Large intestine (tissue), 3 donors: ENCODE results near the gene ATP9A. TPM values are rescaled to one million over a fixed set of nuclear protein-coding genes. Genes with fewer than 3 reads are reported as not detected.

Experiments used
- DNase-seq, 2 donors: peaks; one replicate each; pipeline versions ENCODE4 v3.0.0 to v3.0.0-alpha.2; 2013
- H3K27ac ChIP-seq: one replicate; pipeline ENCODE4 v1.5.1; 2013; ENCODE audit warnings: low read length
- H3K27me3 ChIP-seq: 2 replicates; pipeline ENCODE4 v1.6.1; 2013; ENCODE audit warnings: low read length; ENCODE audit not compliant: control insufficient read depth, insufficient read depth
- H3K36me3 ChIP-seq: 2 replicates; pipeline ENCODE4 v1.6.1; 2013; ENCODE audit warnings: low read length; ENCODE audit not compliant: control insufficient read depth, insufficient read depth
- H3K4me1 ChIP-seq: one replicate; pipeline ENCODE4 v1.6.1; 2013; ENCODE audit warnings: low read length; ENCODE audit not compliant: control insufficient read depth, insufficient read depth
- H3K4me3 ChIP-seq: one replicate; pipeline ENCODE4 v1.5.1; 2013; ENCODE audit warnings: low read length
- H3K9me3 ChIP-seq: one replicate; pipeline ENCODE4 v1.6.1; 2013; ENCODE audit warnings: mild to moderate bottlenecking, low read depth, low read length, moderate library complexity; ENCODE audit not compliant: control insufficient read depth
- WGBS: methylation state at CpG from one replicate; pipeline ENCODE4 v1.1.5; 2013; ENCODE audit warnings: low lambda C conversion rate; ENCODE audit not compliant: insufficient coverage; 5-methylcytosine and 5-hydroxymethylcytosine counted together
- polyA plus RNA-seq: library from polyadenylated mRNA; unstranded; fragments of 120-200 nt; gene quantifications from one replicate; pipeline ENCODE4 v1.2.1, GENCODE V29; 2013

The ATP9A gene
- polyA plus RNA-seq, 1 donor, result 46.3 TPM

DNA sequence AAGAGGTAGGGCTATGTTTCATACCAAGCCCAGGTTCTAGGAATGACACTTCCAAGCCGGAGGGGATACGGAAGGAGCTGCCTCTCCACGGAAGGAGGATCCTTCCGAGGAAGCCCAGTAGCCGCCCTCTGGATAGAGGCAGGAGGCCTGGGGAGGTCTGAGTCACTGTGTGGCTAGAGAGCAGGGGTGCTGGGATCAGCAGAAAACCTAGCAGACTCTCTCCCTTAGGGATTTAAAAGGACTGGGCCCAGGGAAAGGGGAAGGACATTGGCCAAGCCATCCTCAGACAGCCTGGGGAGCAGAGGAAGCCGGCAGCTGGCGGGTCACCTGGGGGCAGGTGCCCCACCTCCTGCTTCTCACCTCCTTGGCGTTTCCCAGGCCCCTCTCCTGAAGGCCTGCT lies 189.1 kb downstream of the ATP9A start:
- 67% methylated on average over 1 of the region's 8 CpGs for WGBS
- Histone ChIP-seq H3K36me3 (no peaks in the 10 kb centered on the region), H3K4me3 (no peak overlapping the region), H3K27ac (no peak overlapping the region), H3K9me3 (no peaks in the 10 kb centered on the region), H3K4me1 (no peaks in the 10 kb centered on the region), H3K27me3 (no peaks in the 10 kb centered on the region)
- no peak for DNase-seq

DNA sequence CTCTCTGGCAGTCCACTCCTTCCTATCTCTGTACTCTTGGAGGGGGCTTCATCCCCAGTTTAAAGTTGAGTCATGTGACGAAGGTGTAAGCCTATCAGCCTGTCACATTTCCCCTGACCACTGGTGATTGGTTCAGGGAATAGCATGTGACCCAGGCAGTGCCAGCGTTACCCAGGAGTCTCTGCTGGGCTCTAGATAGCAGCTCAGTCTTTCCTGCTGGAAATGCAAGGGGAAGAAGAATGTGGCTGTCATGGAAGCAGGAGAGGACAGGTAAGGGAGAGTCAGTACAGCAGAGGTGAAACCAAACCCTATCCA lies 190.1 kb downstream of the ATP9A start:
- Histone ChIP-seq H3K27ac (no peak overlapping the region), H3K9me3 (no peaks in the 10 kb centered on the region), H3K4me3 (no peak overlapping the region), H3K36me3 (no peaks in the 10 kb centered on the region), H3K27me3 (no peaks in the 10 kb centered on the region), H3K4me1 (no peaks in the 10 kb centered on the region)
- DNase-seq, result no peak
- no CpG with 5 or more reads among the region's 2 CpGs for WGBS

DNA sequence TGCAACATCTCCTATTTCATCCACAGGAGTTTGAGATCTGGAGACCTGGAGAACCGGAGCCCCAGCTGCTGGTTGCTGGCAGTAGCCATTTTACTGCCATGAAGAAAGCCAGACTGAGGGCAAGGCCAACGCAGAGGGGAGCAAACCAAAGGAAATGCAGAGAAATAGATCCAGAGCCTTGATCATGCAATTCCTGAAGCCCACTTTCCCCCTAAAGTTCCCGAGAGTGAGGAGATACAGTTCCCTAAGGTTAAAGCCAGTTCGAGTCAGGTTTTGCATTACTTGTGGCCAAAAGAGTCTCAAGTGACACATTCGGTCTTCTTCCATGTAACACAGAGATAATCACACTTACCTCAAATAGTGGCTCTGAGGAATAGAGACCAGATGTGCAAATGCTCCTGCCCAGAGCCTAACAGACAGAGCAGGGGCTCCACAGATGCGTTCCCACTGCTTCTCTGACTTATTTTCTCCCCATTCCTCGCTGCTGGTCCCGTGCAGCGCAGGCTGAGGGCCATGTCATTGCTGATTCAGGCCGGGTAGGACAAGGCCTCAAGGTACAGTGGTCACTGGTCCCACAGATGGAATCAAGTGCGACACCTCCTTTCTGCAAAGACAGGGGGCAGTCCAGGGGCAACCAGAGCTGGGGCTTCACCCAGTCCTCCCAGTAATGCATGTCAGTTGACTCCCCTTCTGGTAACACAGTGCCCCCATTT lies 190.6 kb downstream of the ATP9A start:
- DNase-seq, result no peak
- no peaks in the 10 kb centered on the region for H3K36me3 ChIP-seq
- 95% methylated on average over 4 of the region's 11 CpGs for WGBS
- no peaks in the 10 kb centered on the region for H3K27me3 ChIP-seq
- no peak overlapping the region for H3K27ac ChIP-seq
- no peak overlapping the region for H3K4me3 ChIP-seq
- H3K9me3 ChIP-seq, result no peaks in the 10 kb centered on the region
- no peaks in the 10 kb centered on the region for H3K4me1 ChIP-seq

DNA sequence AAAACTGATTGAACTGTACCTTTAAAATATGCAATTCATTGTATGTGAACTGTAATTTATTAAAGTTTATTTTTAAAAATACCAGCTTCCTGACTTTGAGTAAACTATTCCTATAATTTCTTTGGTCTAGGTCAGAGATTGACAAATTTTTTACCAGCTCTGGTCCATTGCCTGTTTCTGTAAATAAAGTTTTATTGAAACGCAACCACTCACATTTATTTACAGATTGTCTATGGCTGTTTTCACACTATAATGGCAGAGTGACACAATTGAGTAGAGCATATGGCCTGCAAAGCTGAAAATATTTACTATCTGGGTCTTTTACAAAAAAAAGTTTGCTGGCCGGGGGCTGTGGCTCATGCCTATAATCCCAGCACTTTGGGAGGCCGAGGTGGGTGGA lies 192.7 kb downstream of the ATP9A start:
- Histone ChIP-seq H3K27ac (no peak overlapping the region), H3K9me3 (no peaks in the 10 kb centered on the region), H3K36me3 (no peaks in the 10 kb centered on the region), H3K4me3 (no peak overlapping the region), H3K27me3 (peaks cover 3% of the 10 kb centered on the region), H3K4me1 (no peaks in the 10 kb centered on the region)
- WGBS, result no CpG with 5 or more reads among the region's 3 CpGs
- DNase-seq, result no peak

DNA sequence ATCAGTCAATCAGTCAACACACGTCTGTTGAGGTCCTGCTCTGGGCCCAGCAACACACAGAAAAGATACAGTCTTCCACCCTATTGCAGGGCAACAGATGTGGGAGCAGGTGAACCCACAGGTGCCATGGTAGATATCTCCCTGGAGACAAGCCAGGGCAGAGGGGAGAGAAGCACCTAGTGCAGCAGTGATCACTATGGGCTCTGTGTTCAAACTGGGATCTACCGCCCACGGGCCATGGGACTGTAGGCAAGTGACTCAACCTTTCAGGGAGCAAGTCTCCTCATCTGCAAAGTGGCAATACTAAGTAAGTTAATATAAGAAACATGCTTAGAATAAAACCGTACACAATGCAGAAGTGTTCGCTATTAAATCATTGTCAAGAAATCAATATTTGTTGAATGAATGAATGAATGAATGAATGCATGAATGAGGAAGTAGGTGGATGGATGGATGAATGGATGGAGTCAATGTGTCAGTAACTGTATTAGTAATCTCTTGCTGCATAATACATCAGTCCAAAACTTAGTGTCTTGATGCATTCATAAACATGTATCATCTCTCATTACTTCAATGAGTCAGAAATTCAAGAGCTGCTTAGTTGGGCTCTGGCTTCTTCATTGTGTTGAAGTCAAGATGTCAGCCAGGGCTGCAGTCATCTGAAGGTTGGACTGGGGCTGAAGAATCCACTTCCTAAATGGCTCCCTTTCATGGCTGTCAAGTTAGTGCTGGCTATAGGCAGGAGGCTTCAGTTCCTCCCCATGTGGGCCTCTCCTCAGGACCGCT lies 193.7 kb downstream of the ATP9A start:
- no peak overlapping the region for H3K4me3 ChIP-seq
- no peaks in the 10 kb centered on the region for H3K4me1 ChIP-seq
- H3K9me3 ChIP-seq, result no peaks in the 10 kb centered on the region
- no peak for DNase-seq
- no peak overlapping the region for H3K27ac ChIP-seq
- no peaks in the 10 kb centered on the region for H3K36me3 ChIP-seq
- H3K27me3 ChIP-seq, result peaks cover 3% of the 10 kb centered on the region
- 83% methylated on average over 1 of the region's 6 CpGs for WGBS

DNA sequence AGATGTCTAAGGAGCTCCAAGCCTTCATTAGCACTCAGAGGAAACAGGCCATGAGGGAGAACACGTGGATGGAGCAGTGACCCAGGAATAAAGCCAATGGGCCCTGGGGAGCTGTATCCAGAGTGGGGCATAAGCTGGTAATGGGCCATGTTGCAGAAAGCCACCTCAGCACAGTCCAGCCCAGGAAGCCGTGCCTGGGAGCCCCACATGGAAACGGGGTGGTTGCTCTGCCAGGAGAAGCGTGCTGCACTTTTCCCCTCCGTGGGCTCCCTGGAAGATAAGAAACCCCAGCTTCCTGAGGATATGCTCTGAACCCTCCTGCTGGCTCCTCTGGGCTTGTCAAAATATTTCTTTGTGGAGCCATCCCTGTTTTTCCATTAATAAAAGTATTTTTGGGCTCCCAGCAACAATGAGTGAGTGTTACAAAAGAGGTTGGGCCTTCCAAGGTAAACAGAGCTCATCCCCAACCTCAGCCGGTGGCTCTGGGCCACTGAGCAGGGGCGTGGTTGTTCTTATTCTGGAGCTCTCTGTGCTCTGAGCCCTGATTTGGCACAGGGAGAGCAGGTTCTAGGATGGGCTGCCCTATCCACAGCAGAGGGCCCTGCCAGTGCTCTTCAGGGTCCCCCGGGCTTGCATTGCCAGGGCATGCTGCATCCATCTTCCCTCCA lies 194.5 kb downstream of the ATP9A start:
- H3K27ac ChIP-seq, result no peak overlapping the region
- peaks cover 3% of the 10 kb centered on the region for H3K27me3 ChIP-seq
- no peak overlapping the region for H3K4me3 ChIP-seq
- no peaks in the 10 kb centered on the region for H3K36me3 ChIP-seq
- WGBS, result no CpG with 5 or more reads among the region's 8 CpGs
- H3K9me3 ChIP-seq, result no peaks in the 10 kb centered on the region
- no peak for DNase-seq
- H3K4me1 ChIP-seq, result no peaks in the 10 kb centered on the region

DNA sequence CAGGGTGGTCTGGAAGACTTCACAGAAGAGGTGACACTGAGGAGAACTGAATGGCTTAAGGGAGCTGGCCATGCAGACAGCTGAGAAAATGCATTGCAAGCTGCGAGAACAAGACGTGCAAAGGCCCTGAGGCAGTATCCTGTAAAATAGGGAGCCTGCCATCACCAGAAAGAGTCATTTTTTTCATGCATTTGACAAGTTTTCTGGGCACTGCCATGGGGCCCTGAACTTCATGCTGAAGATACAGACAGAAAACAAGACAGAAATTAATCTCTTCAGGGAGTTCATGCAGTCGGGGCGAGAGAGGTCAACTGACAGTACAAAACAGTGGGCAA lies 196.8 kb downstream of the ATP9A start:
- H3K27me3 ChIP-seq, result peaks cover 3% of the 10 kb centered on the region
- H3K27ac ChIP-seq, result no peak overlapping the region
- no peaks in the 10 kb centered on the region for H3K4me1 ChIP-seq
- peaks cover 4% of the 10 kb centered on the region for H3K9me3 ChIP-seq
- H3K36me3 ChIP-seq, result no peaks in the 10 kb centered on the region
- 100% methylated on average over 2 of the region's 4 CpGs for WGBS
- H3K4me3 ChIP-seq, result no peak overlapping the region
- DNase-seq, result no peak

DNA sequence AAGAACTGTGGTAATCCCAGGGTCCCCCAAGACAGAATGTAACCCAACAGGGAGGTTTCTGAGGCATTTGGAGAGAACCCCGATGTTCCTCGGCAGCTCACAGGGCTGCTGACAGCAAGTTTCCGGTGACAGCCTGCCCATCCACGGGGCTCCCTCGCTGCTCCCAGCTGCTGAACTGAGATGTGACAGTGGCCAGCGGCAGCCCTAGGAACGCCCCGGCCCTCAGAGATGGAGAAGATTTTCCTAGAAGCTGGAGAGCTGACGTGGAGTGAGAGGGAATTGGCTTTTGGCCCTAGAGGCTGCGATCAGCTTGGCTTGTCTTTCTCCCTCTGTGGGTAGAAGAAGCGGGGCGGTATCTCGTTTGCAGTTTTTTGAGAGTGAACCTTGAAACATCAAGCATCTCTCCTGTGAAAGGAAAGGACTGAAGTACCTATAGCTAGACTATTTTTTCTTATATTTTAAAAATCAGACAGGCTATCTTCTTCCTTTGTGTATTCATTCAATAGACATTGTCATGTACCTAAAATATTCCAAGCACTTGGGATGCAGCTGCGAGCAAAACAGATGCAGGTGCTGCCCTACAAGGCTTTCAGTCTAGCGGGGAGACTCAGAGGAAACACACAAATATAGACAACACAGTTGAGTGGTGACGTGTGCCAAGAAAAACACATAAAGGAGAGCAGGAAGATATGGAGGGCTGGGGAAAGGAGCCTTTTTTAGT lies 197.3 kb downstream of the ATP9A start:
- Histone ChIP-seq H3K27ac (no peak overlapping the region), H3K9me3 (peaks cover 4% of the 10 kb centered on the region), H3K4me3 (no peak overlapping the region), H3K36me3 (no peaks in the 10 kb centered on the region), H3K27me3 (peaks cover 3% of the 10 kb centered on the region), H3K4me1 (no peaks in the 10 kb centered on the region)
- DNase-seq, result no peak
- no CpG with 5 or more reads among the region's 16 CpGs for WGBS

DNA sequence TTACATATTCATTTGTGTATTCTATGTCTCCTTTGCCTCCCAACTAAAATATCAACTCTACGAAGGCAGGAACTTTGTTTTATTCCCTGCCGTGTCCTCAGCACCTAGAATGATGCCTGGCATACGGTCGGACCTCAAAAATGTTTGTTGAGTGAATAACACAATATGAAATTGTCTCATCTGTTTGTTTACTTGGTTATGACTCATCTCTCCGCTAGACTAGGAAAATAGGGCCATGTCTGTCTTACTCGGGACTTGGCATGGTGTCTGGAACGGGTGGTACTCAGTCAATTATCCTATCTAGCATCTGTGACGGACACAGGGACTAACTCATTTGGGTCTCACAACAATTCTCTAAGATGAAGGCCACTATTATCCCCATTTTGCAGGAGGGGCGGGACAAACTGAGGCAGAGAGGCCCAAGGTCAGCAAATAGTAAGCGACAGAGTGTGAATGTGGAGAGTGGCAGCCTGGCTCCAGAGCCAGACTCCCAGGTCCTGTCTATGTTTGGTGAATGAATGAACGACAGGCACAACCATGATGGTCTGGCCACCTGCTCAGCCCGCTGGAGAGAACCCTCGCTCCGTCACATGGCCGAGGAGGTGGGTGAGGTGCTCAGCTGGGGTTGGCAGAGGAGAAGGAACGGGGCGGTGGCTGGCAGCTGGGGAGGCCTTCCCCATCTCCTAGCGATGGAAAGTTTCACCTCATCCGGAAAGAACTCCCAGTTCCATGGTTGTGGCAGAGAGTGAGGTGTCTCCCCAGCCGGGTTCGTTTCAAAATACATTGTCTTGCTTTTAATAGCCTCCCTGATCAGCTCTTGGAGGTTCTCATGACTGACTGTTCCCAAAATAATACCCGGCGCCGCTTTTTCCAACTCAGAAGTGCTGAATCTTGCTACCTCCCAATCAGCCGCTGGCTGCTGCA lies 198.1 kb downstream of the ATP9A start:
- WGBS, result no CpG with 5 or more reads among the region's 25 CpGs
- no peaks in the 10 kb centered on the region for H3K36me3 ChIP-seq
- H3K9me3 ChIP-seq, result peaks cover 4% of the 10 kb centered on the region
- no peaks in the 10 kb centered on the region for H3K4me1 ChIP-seq
- H3K27me3 ChIP-seq, result peaks cover 3% of the 10 kb centered on the region
- no peak overlapping the region for H3K27ac ChIP-seq
- H3K4me3 ChIP-seq, result no peak overlapping the region
- no peak for DNase-seq
